ENCODE results near the gene FBXO11. TPM values are rescaled to one million over a fixed set of nuclear protein-coding genes. Genes with fewer than 3 reads are reported as not detected.
"Not testable (repeated sequence)": the region's sequence is repeated elsewhere in the genome, so short reads cannot be mapped to it uniquely, and the experiment has no call there.

The FBXO11 gene
- total RNA-seq, 1 experiment from 2014 or later: 37.5 TPM

GRCh38 chr2:47897883-47898731 lies 8.2 kb downstream of the FBXO11 start:
- DNase-seq (ENCODE audit: low read depth): no peak

GRCh38 chr2:47897191-47897882 lies 9.0 kb downstream of the FBXO11 start:
- DNase-seq (ENCODE audit: low read depth): not testable (repeated sequence)

- no peak for DNase-seq (ENCODE audit: low read depth)
These were observed 9.8 kb downstream of the FBXO11 start for GRCh38 chr2:47896450-47896968.

GRCh38 chr2:47893771-47894170 lies 12.5 kb downstream of the FBXO11 start:
- DNase-seq (ENCODE audit: low read depth): no peak

GRCh38 chr2:47892338-47892730 lies 14.0 kb downstream of the FBXO11 start:
- DNase-seq (ENCODE audit: low read depth): no peak

- DNase-seq (ENCODE audit: low read depth): no peak
These were observed 14.6 kb downstream of the FBXO11 start for GRCh38 chr2:47891369-47892337.

- no peak for DNase-seq (ENCODE audit: low read depth)
These were observed 15.5 kb downstream of the FBXO11 start for GRCh38 chr2:47890711-47891368.

GRCh38 chr2:47888581-47889280 lies 17.6 kb downstream of the FBXO11 start:
- DNase-seq (ENCODE audit: low read depth): no peak

GRCh38 chr2:47876912-47877311 lies 29.4 kb downstream of the FBXO11 start:
- no peak for DNase-seq (ENCODE audit: low read depth)

- DNase-seq (ENCODE audit: low read depth): no peak
These were observed 33.4 kb downstream of the FBXO11 start for GRCh38 chr2:47872941-47873340.

- no peak for DNase-seq (ENCODE audit: low read depth)
These were observed 35.4 kb downstream of the FBXO11 start for GRCh38 chr2:47870641-47871540.

GRCh38 chr2:47869859-47870595 lies 36.3 kb downstream of the FBXO11 start:
- DNase-seq (ENCODE audit: low read depth): no peak

GRCh38 chr2:47868611-47869352 lies 37.5 kb downstream of the FBXO11 start:
- DNase-seq (ENCODE audit: low read depth): no peak

- DNase-seq (ENCODE audit: low read depth): peak; percentile 86
These were observed 39.1 kb downstream of the FBXO11 start for GRCh38 chr2:47867205-47867604.

- DNase-seq (ENCODE audit: low read depth): no peak
These were observed 41.7 kb downstream of the FBXO11 start for GRCh38 chr2:47864566-47864965.

GRCh38 chr2:47862949-47863348 lies 43.3 kb downstream of the FBXO11 start:
- DNase-seq (ENCODE audit: low read depth): no peak

GRCh38 chr2:47853067-47853777 lies 53.1 kb downstream of the FBXO11 start:
- not testable (repeated sequence) for DNase-seq (ENCODE audit: low read depth)
